ENCODE results near the gene POU6F2.

POU6F2 gene

GRCh38 chr7:39460486-39460885 lies 482.8 kb downstream of the POU6F2 start:
- no peak for DNase-seq

- no peak for DNase-seq
Measured at GRCh38 chr7:39461263-39461820, 483.6 kb downstream of the POU6F2 start.

- no peak for DNase-seq
Measured at GRCh38 chr7:39463252-39463651, 485.5 kb downstream of the POU6F2 start.

GRCh38 chr7:39464350-39465054 lies 486.8 kb downstream of the POU6F2 start:
- no peak for DNase-seq

GRCh38 chr7:39465055-39465929 lies 487.6 kb downstream of the POU6F2 start:
- DNase-seq = peak; percentile 29

- DNase-seq = no peak
Measured at GRCh38 chr7:39468261-39468660, 490.6 kb downstream of the POU6F2 start.

- DNase-seq = no peak
Measured at GRCh38 chr7:39468808-39469374, 491.2 kb downstream of the POU6F2 start.

- DNase-seq = no peak
Measured at GRCh38 chr7:39480901-39481300, 503.2 kb downstream of the POU6F2 start.

- no peak for DNase-seq
Measured at GRCh38 chr7:39488467-39489393, 511.0 kb downstream of the POU6F2 start.

GRCh38 chr7:39490296-39490695 lies 512.6 kb downstream of the POU6F2 start:
- no peak for DNase-seq

- DNase-seq = no peak
Measured at GRCh38 chr7:39493934-39494333, 516.2 kb downstream of the POU6F2 start.

GRCh38 chr7:39501358-39501757 lies 523.6 kb downstream of the POU6F2 start:
- DNase-seq = no peak

- no peak for DNase-seq
Measured at GRCh38 chr7:39504963-39505362, 527.3 kb downstream of the POU6F2 start.

- DNase-seq = no peak
Measured at GRCh38 chr7:39507866-39508551, 530.3 kb downstream of the POU6F2 start.

- DNase-seq = no peak
Measured at GRCh38 chr7:39509436-39509835, 531.7 kb downstream of the POU6F2 start.

GRCh38 chr7:39509912-39510311 lies 532.2 kb downstream of the POU6F2 start:
- no peak for DNase-seq

- DNase-seq = no peak
Measured at GRCh38 chr7:39510864-39511354, 533.2 kb downstream of the POU6F2 start.

- DNase-seq = no peak
Measured at GRCh38 chr7:39515534-39516228, 538.0 kb downstream of the POU6F2 start.

- DNase-seq = no peak
Measured at GRCh38 chr7:39516498-39516897, 538.8 kb downstream of the POU6F2 start.

- DNase-seq = no peak
Measured at GRCh38 chr7:39517240-39517639, 539.5 kb downstream of the POU6F2 start.
